SK-N-SH treated with all-trans-retinoic acid at 6 μM for 48 hours (cell line): Measurements from ENCODE around the gene POLR3H.

Experiments
- ATAC-seq: fragments of 200-7000 bp; cut with Tn5 transposase; 3 replicates; pipeline ENCODE4 v1.9.1; 2020; ENCODE audit warnings: mild to moderate bottlenecking, moderate library complexity
- ARNTL ChIP-seq: fragments of 450-650 bp; formaldehyde crosslinking; IDR thresholded peaks from 2 replicates; pipeline ENCODE4 v1.5.0; 2020; ENCODE audit warnings: low read depth, mild to moderate bottlenecking, moderate library complexity, borderline replicate concordance
- BACH2 ChIP-seq: fragments of 250-450 bp; sonication (Bioruptor Pico); IDR thresholded peaks from 2 replicates; pipeline ENCODE4 v1.9.0; 2021; ENCODE audit warnings: mild to moderate bottlenecking, borderline replicate concordance
- ESRRG ChIP-seq: fragments of 250-450 bp; sonication (Bioruptor Pico); IDR thresholded peaks from 2 replicates; pipeline ENCODE4 v1.6.1; 2021; ENCODE audit warnings: mild to moderate bottlenecking
- GLIS3 ChIP-seq: fragments of 250-450 bp; sonication (Bioruptor Pico); IDR thresholded peaks from 2 replicates; pipeline ENCODE4 v1.5.0; 2020; ENCODE audit warnings: mild to moderate bottlenecking, moderate library complexity
- ISL1 ChIP-seq: fragments of 250-450 bp; sonication (Bioruptor Pico); IDR thresholded peaks from 2 replicates; pipeline ENCODE4 v2.1.2; 2022; ENCODE audit warnings: mild to moderate bottlenecking, moderate library complexity
- OSR1 ChIP-seq: fragments of 250-450 bp; sonication (Bioruptor Pico); IDR thresholded peaks from 2 replicates; pipeline ENCODE4 v1.8.0; 2022; ENCODE audit warnings: moderate library complexity, mild to moderate bottlenecking, inconsistent platforms
- RARB ChIP-seq: fragments of 250-450 bp; sonication (Bioruptor Pico); IDR thresholded peaks from 2 replicates; pipeline ENCODE4 v1.8.0; 2021; ENCODE audit warnings: mild to moderate bottlenecking, moderate library complexity
- TCF4 ChIP-seq: fragments of 250-450 bp; sonication (Bioruptor Pico); IDR thresholded peaks from 2 replicates; pipeline ENCODE4 v1.8.0; 2021; ENCODE audit warnings: mild to moderate bottlenecking, moderate library complexity, borderline replicate concordance
- TOX ChIP-seq: fragments of 250-450 bp; sonication (Bioruptor Pico); IDR thresholded peaks from 2 replicates; pipeline ENCODE4 v1.8.0; 2021; ENCODE audit warnings: mild to moderate bottlenecking, moderate library complexity, borderline replicate concordance
- ZC3H10 ChIP-seq: fragments of 250-450 bp; sonication (Bioruptor Pico); IDR thresholded peaks from 2 replicates; pipeline ENCODE4 v1.5.1; 2021; ENCODE audit warnings: mild to moderate bottlenecking, moderate library complexity
- ZFP3 ChIP-seq: fragments of 250-450 bp; sonication (Bioruptor Pico); IDR thresholded peaks from 2 replicates; pipeline ENCODE4 v1.5.0; 2020; ENCODE audit warnings: mild to moderate bottlenecking, moderate library complexity
- ZFP30 ChIP-seq: fragments of 450-650 bp; formaldehyde crosslinking; IDR thresholded peaks from 2 replicates; pipeline ENCODE4 v1.5.0; 2022; ENCODE audit warnings: mild to moderate bottlenecking, moderate library complexity
- ZNF565 ChIP-seq: fragments of 450-650 bp; formaldehyde crosslinking; conservative IDR thresholded peaks from 2 replicates; pipeline ENCODE4 v1.5.0; 2020; ENCODE audit warnings: low read depth, mild to moderate bottlenecking, moderate library complexity
- ZNF70 ChIP-seq: fragments of 450-650 bp; formaldehyde crosslinking; IDR thresholded peaks from 2 replicates; pipeline ENCODE4 v1.5.0; 2020; ENCODE audit warnings: mild to moderate bottlenecking, moderate library complexity
- ZNF8 ChIP-seq: fragments of 450-650 bp; formaldehyde crosslinking; IDR thresholded peaks from 2 replicates; pipeline ENCODE4 v1.5.0; 2020; ENCODE audit warnings: mild to moderate bottlenecking, moderate library complexity
- TF ChIP-seq, protein P1 (sequence below): fragments of 250-450 bp; sonication (Bioruptor Pico); IDR thresholded peaks from 2 replicates; pipeline ENCODE4 v1.8.0; 2020; ENCODE audit warnings: mild to moderate bottlenecking, moderate library complexity, borderline replicate concordance
- TF ChIP-seq, protein P2 (sequence below): fragments of 250-450 bp; sonication (Bioruptor Pico); IDR thresholded peaks from 2 replicates; pipeline ENCODE4 v1.5.1; 2021; ENCODE audit warnings: mild to moderate bottlenecking, moderate library complexity
- TF ChIP-seq, protein P3 (sequence below): fragments of 250-450 bp; sonication (Bioruptor Pico); IDR thresholded peaks from 2 replicates; pipeline ENCODE4 v1.8.0; 2021; ENCODE audit warnings: low read depth, mild to moderate bottlenecking, moderate library complexity, borderline replicate concordance
- TF ChIP-seq, protein P4 (sequence below): fragments of 250-450 bp; sonication (Bioruptor Pico); IDR thresholded peaks from 2 replicates; pipeline ENCODE4 v1.5.0; 2020; ENCODE audit warnings: mild to moderate bottlenecking, moderate library complexity
- TF ChIP-seq, protein P5 (sequence below): fragments of 250-450 bp; sonication (Bioruptor Pico); IDR thresholded peaks from 2 replicates; pipeline ENCODE4 v1.5.1; 2020; ENCODE audit warnings: low read depth, mild to moderate bottlenecking, moderate library complexity

Gene POLR3H

DNA sequence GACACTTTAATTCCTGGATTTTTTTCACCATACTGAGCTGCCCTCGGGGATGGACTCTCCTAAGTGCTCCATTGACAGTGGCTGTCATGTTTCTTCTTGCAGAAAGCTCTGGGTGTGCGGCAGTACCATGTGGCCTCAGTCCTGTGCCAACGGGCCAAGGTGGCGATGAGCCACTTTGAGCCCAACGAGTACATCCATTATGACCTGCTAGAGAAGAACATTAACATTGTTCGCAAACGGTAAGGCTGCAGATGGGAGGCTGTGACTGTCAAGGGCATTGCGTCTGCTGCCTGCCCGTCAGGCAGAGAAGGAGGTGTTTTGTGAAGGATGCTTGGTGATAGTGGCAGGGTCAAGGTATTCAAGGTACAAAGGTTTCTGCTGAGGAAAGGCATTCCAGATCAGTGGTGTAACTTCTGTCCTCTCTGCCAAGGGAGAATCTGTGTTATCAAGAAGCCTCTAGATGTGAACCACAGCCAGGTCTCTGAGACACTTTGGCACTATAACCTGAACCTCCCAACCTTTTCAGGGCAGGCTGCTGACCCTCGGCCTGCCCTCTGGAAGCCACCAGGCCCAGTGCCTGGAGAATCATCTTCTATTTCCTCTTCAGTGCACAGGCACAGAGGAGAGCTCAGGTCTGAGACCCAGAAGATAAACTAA lies 44.5 kb downstream of the POLR3H start:
- no peak for TF ChIP-seq ZFP3 (CRISPR knock-in tag)
- no peak for TF ChIP-seq ZNF8 (CRISPR knock-in tag)
- TF ChIP-seq, protein P1, sequence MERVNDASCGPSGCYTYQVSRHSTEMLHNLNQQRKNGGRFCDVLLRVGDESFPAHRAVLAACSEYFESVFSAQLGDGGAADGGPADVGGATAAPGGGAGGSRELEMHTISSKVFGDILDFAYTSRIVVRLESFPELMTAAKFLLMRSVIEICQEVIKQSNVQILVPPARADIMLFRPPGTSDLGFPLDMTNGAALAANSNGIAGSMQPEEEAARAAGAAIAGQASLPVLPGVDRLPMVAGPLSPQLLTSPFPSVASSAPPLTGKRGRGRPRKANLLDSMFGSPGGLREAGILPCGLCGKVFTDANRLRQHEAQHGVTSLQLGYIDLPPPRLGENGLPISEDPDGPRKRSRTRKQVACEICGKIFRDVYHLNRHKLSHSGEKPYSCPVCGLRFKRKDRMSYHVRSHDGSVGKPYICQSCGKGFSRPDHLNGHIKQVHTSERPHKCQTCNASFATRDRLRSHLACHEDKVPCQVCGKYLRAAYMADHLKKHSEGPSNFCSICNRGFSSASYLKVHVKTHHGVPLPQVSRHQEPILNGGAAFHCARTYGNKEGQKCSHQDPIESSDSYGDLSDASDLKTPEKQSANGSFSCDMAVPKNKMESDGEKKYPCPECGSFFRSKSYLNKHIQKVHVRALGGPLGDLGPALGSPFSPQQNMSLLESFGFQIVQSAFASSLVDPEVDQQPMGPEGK (CRISPR knock-in tag) = no peak
- no peak for TF ChIP-seq ISL1 (CRISPR knock-in tag)
- TF ChIP-seq, protein P2, sequence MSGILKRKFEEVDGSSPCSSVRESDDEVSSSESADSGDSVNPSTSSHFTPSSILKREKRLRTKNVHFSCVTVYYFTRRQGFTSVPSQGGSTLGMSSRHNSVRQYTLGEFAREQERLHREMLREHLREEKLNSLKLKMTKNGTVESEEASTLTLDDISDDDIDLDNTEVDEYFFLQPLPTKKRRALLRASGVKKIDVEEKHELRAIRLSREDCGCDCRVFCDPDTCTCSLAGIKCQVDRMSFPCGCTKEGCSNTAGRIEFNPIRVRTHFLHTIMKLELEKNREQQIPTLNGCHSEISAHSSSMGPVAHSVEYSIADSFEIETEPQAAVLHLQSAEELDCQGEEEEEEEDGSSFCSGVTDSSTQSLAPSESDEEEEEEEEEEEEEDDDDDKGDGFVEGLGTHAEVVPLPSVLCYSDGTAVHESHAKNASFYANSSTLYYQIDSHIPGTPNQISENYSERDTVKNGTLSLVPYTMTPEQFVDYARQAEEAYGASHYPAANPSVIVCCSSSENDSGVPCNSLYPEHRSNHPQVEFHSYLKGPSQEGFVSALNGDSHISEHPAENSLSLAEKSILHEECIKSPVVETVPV (CRISPR knock-in tag) = no peak
- TF ChIP-seq, protein P3, sequence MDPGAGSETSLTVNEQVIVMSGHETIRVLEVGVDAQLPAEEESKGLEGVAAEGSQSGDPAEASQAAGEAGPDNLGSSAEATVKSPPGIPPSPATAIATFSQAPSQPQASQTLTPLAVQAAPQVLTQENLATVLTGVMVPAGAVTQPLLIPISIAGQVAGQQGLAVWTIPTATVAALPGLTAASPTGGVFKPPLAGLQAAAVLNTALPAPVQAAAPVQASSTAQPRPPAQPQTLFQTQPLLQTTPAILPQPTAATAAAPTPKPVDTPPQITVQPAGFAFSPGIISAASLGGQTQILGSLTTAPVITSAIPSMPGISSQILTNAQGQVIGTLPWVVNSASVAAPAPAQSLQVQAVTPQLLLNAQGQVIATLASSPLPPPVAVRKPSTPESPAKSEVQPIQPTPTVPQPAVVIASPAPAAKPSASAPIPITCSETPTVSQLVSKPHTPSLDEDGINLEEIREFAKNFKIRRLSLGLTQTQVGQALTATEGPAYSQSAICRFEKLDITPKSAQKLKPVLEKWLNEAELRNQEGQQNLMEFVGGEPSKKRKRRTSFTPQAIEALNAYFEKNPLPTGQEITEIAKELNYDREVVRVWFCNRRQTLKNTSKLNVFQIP (CRISPR knock-in tag) = no peak
- TF ChIP-seq, protein P4, sequence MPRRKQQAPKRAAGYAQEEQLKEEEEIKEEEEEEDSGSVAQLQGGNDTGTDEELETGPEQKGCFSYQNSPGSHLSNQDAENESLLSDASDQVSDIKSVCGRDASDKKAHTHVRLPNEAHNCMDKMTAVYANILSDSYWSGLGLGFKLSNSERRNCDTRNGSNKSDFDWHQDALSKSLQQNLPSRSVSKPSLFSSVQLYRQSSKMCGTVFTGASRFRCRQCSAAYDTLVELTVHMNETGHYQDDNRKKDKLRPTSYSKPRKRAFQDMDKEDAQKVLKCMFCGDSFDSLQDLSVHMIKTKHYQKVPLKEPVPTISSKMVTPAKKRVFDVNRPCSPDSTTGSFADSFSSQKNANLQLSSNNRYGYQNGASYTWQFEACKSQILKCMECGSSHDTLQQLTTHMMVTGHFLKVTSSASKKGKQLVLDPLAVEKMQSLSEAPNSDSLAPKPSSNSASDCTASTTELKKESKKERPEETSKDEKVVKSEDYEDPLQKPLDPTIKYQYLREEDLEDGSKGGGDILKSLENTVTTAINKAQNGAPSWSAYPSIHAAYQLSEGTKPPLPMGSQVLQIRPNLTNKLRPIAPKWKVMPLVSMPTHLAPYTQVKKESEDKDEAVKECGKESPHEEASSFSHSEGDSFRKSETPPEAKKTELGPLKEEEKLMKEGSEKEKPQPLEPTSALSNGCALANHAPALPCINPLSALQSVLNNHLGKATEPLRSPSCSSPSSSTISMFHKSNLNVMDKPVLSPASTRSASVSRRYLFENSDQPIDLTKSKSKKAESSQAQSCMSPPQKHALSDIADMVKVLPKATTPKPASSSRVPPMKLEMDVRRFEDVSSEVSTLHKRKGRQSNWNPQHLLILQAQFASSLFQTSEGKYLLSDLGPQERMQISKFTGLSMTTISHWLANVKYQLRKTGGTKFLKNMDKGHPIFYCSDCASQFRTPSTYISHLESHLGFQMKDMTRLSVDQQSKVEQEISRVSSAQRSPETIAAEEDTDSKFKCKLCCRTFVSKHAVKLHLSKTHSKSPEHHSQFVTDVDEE (CRISPR knock-in tag) = no peak
- TF ChIP-seq ZNF70 (CRISPR knock-in tag) = no peak
- no peak for TF ChIP-seq GLIS3 (CRISPR knock-in tag)
- no peak for TF ChIP-seq BACH2 (CRISPR knock-in tag)
- TF ChIP-seq ZNF565 (CRISPR knock-in tag) = no peak
- no peak for TF ChIP-seq ESRRG (CRISPR knock-in tag)
- TF ChIP-seq, protein P5, sequence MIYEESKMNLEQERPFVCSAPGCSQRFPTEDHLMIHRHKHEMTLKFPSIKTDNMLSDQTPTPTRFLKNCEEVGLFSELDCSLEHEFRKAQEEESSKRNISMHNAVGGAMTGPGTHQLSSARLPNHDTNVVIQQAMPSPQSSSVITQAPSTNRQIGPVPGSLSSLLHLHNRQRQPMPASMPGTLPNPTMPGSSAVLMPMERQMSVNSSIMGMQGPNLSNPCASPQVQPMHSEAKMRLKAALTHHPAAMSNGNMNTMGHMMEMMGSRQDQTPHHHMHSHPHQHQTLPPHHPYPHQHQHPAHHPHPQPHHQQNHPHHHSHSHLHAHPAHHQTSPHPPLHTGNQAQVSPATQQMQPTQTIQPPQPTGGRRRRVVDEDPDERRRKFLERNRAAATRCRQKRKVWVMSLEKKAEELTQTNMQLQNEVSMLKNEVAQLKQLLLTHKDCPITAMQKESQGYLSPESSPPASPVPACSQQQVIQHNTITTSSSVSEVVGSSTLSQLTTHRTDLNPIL (CRISPR knock-in tag) = no peak
- TF ChIP-seq ZFP30 (CRISPR knock-in tag) = no peak
- no peak for TF ChIP-seq OSR1 (CRISPR knock-in tag)
- no peak for TF ChIP-seq TCF4 (CRISPR knock-in tag)
- TF ChIP-seq TOX (CRISPR knock-in tag) = no peak
- TF ChIP-seq ARNTL (CRISPR knock-in tag) = no peak
- ATAC-seq = no peak

DNA sequence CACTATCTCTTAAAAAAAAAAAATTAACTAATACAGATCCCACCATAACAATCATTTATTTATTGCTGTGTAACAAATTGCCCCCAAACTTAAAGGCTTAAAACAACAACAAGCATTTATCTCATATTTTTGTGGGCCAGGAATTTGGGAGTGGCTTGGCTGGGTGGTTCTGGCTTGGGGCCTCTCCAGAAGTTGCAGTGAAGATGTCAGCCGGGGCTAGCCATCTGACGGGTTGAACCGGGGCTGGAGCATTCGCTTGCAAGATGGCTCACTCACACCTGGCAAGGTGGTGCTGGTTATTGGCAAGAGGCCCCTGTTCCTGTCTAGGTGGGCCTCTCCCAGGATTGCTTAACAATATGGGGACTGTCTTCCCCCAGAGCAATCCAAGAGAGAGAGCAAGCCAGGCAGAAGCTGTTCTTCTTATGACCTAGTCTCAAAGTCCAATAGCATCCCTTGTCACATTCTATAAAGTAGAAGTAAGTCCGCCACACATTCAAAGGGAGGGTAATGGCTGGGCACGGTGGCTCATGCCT lies 45.9 kb downstream of the POLR3H start:
- no peak for ATAC-seq
- no peak for TF ChIP-seq GLIS3 (CRISPR knock-in tag)
- no peak for TF ChIP-seq TCF4 (CRISPR knock-in tag)
- TF ChIP-seq, protein P5 (CRISPR knock-in tag) = no peak
- TF ChIP-seq ZC3H10 = no peak
- TF ChIP-seq, protein P3 (CRISPR knock-in tag) = no peak
- TF ChIP-seq, protein P2 (CRISPR knock-in tag) = no peak
- TF ChIP-seq BACH2 (CRISPR knock-in tag) = no peak
- no peak for TF ChIP-seq RARB (CRISPR knock-in tag)
- no peak for TF ChIP-seq ZNF565 (CRISPR knock-in tag)
- TF ChIP-seq ZFP30 (CRISPR knock-in tag) = no peak
- no peak for TF ChIP-seq OSR1 (CRISPR knock-in tag)
- no peak for TF ChIP-seq ZFP3 (CRISPR knock-in tag)
- TF ChIP-seq, protein P4 (CRISPR knock-in tag) = no peak
